Muscle of back (tissue), 11 donors: ENCODE measurements around the gene CDC14A. TPM values are rescaled to one million over a fixed set of nuclear protein-coding genes. Genes with fewer than 3 reads are reported as not detected.
"Not testable (repeated sequence)": the region's sequence is repeated elsewhere in the genome, so short reads cannot be mapped to it uniquely, and the experiment has no call there.

ENCODE experiments used
- DNase-seq, 3 donors: peaks; one replicate each; pipeline versions ENCODE4 v3.0.0 to v3.0.0-alpha.2; 2013
- polyA plus RNA-seq, 10 donors: library from polyadenylated mRNA; unstranded; fragments of 120-200 nt; gene quantifications; one replicate each; pipeline ENCODE4 v1.2.1, GENCODE V29; 2013; ENCODE audit not compliant: insufficient read length in 10 of 10

Gene CDC14A
- polyA plus RNA-seq, 10 donors = 3.9 to 7.7 (median 5.6) TPM

GRCh38 chr1:100398648-100399047 lies 46.3 kb downstream of the CDC14A start:
- DNase-seq = no peak

- peak in 1 of 3 donors; percentile 28 for DNase-seq
Measured at GRCh38 chr1:100400404-100400803, 48.1 kb downstream of the CDC14A start.

- no peak for DNase-seq
Measured at GRCh38 chr1:100404821-100405220, 52.5 kb downstream of the CDC14A start.

- not testable (repeated sequence) for DNase-seq
Measured at GRCh38 chr1:100405902-100406301, 53.6 kb downstream of the CDC14A start.

- not testable (repeated sequence) for DNase-seq
Measured at GRCh38 chr1:100407390-100407789, 55.1 kb downstream of the CDC14A start.

GRCh38 chr1:100411019-100411418 lies 58.7 kb downstream of the CDC14A start:
- DNase-seq = no peak

- DNase-seq = no peak
Measured at GRCh38 chr1:100411574-100411973, 59.3 kb downstream of the CDC14A start.

GRCh38 chr1:100413035-100413434 lies 60.7 kb downstream of the CDC14A start:
- no peak for DNase-seq

- no peak for DNase-seq
Measured at GRCh38 chr1:100414693-100415497, 62.6 kb downstream of the CDC14A start.

- DNase-seq = no peak
Measured at GRCh38 chr1:100415498-100415778, 63.1 kb downstream of the CDC14A start.

- no peak for DNase-seq
Measured at GRCh38 chr1:100419072-100419471, 66.8 kb downstream of the CDC14A start.

- no peak for DNase-seq
Measured at GRCh38 chr1:100422065-100422464, 69.8 kb downstream of the CDC14A start.

GRCh38 chr1:100423832-100424337 lies 71.6 kb downstream of the CDC14A start:
- no peak for DNase-seq

- no peak for DNase-seq
Measured at GRCh38 chr1:100428160-100428559, 75.9 kb downstream of the CDC14A start.

- DNase-seq = no peak
Measured at GRCh38 chr1:100430325-100430756, 78.0 kb downstream of the CDC14A start.

- DNase-seq = no peak
Measured at GRCh38 chr1:100431954-100432353, 79.6 kb downstream of the CDC14A start.

GRCh38 chr1:100433563-100433962 lies 81.3 kb downstream of the CDC14A start:
- no peak for DNase-seq

- DNase-seq = no peak
Measured at GRCh38 chr1:100434831-100435230, 82.5 kb downstream of the CDC14A start.

- no peak for DNase-seq
Measured at GRCh38 chr1:100438375-100438774, 86.1 kb downstream of the CDC14A start.

GRCh38 chr1:100438789-100439188 lies 86.5 kb downstream of the CDC14A start:
- DNase-seq = no peak

GRCh38 chr1:100440075-100440809 lies 87.9 kb downstream of the CDC14A start:
- DNase-seq = no peak

- DNase-seq = no peak
Measured at GRCh38 chr1:100441146-100441545, 88.8 kb downstream of the CDC14A start.

- no peak for DNase-seq
Measured at GRCh38 chr1:100441651-100442050, 89.3 kb downstream of the CDC14A start.
